ENCODE data around the gene CR1.

- TF ChIP-seq CTCF (IDR thresholded peaks at IDR 0.05) (peak; percentile 96), ZFX (IDR thresholded peaks at IDR 0.05; ENCODE audit: borderline replicate concordance) (no peak)
Observed at GRCh38 chr1:207499573-207499972, 3.6 kb downstream of the CR1 start.
